ENCODE results near the gene ARSA.
"Not testable (repeated sequence)": the region's sequence is repeated elsewhere in the genome, so short reads cannot be mapped to it uniquely, and the experiment has no call there.

The ARSA gene

GRCh38 chr22:50671641-50672040 lies 43.7 kb upstream of the ARSA start:
- H3K9me3 ChIP-seq (ENCODE audit: low read length), result no peaks in the 10 kb centered on the region
- peaks cover 9 to 38% of the 10 kb centered on the region in 2 donors for H3K27me3 ChIP-seq (ENCODE audit: control insufficient read depth in 1 of 2, insufficient read depth in 2 of 2, low read length in 2 of 2)
- H3K36me3 ChIP-seq (ENCODE audit: insufficient read depth, low read length), result no peaks in the 10 kb centered on the region
- H3K9ac ChIP-seq (ENCODE audit: low read length), result no peak overlapping the region
- no peak overlapping the region for H3K4me3 ChIP-seq (ENCODE audit: low read depth in 1 of 2, low read length in 2 of 2)
- no peak overlapping the region for H3K27ac ChIP-seq (ENCODE audit: low read depth, low read length)
- no peaks in the 10 kb centered on the region for H3K4me1 ChIP-seq (ENCODE audit: insufficient read depth, low read length)

GRCh38 chr22:50670914-50671538 lies 43.1 kb upstream of the ARSA start:
- no peak overlapping the region for H3K27ac ChIP-seq (ENCODE audit: low read depth, low read length)
- no peak overlapping the region for H3K9ac ChIP-seq (ENCODE audit: low read length)
- H3K27me3 ChIP-seq (ENCODE audit: control insufficient read depth in 1 of 2, insufficient read depth in 2 of 2, low read length in 2 of 2), result peaks cover 9 to 38% of the 10 kb centered on the region in 2 donors
- no peaks in the 10 kb centered on the region for H3K9me3 ChIP-seq (ENCODE audit: low read length)
- H3K4me1 ChIP-seq (ENCODE audit: insufficient read depth, low read length), result no peaks in the 10 kb centered on the region
- no peaks in the 10 kb centered on the region for H3K36me3 ChIP-seq (ENCODE audit: insufficient read depth, low read length)
- H3K4me3 ChIP-seq (ENCODE audit: low read depth in 1 of 2, low read length in 2 of 2), result no peak overlapping the region

- Histone ChIP-seq H3K4me1 (ENCODE audit: insufficient read depth, low read length) (no peaks in the 10 kb centered on the region), H3K4me3 (ENCODE audit: low read depth in 1 of 2, low read length in 2 of 2) (no peak overlapping the region), H3K36me3 (ENCODE audit: insufficient read depth, low read length) (no peaks in the 10 kb centered on the region), H3K27me3 (ENCODE audit: control insufficient read depth in 1 of 2, insufficient read depth in 2 of 2, low read length in 2 of 2) (peaks cover 5 to 34% of the 10 kb centered on the region in 2 donors), H3K27ac (ENCODE audit: low read depth, low read length) (no peak overlapping the region), H3K9me3 (ENCODE audit: low read length) (no peaks in the 10 kb centered on the region), H3K9ac (ENCODE audit: low read length) (no peak overlapping the region)
These were observed 42.6 kb upstream of the ARSA start for GRCh38 chr22:50670513-50670912.

GRCh38 chr22:50665738-50666137 lies 37.8 kb upstream of the ARSA start:
- Histone ChIP-seq H3K36me3 (ENCODE audit: insufficient read depth, low read length) (no peaks in the 10 kb centered on the region), H3K9ac (ENCODE audit: low read length) (no peak overlapping the region), H3K4me1 (ENCODE audit: insufficient read depth, low read length) (no peaks in the 10 kb centered on the region), H3K4me3 (ENCODE audit: low read depth in 1 of 2, low read length in 2 of 2) (no peak overlapping the region), H3K27me3 (ENCODE audit: control insufficient read depth in 1 of 2, insufficient read depth in 2 of 2, low read length in 2 of 2) (no peaks in the 10 kb centered on the region), H3K27ac (ENCODE audit: low read depth, low read length) (no peak overlapping the region), H3K9me3 (ENCODE audit: low read length) (no peaks in the 10 kb centered on the region)

GRCh38 chr22:50665212-50665611 lies 37.3 kb upstream of the ARSA start:
- no peaks in the 10 kb centered on the region for H3K4me1 ChIP-seq (ENCODE audit: insufficient read depth, low read length)
- H3K9ac ChIP-seq (ENCODE audit: low read length), result no peak overlapping the region
- no peaks in the 10 kb centered on the region for H3K36me3 ChIP-seq (ENCODE audit: insufficient read depth, low read length)
- no peaks in the 10 kb centered on the region for H3K9me3 ChIP-seq (ENCODE audit: low read length)
- H3K27me3 ChIP-seq (ENCODE audit: control insufficient read depth in 1 of 2, insufficient read depth in 2 of 2, low read length in 2 of 2), result no peaks in the 10 kb centered on the region
- no peak overlapping the region for H3K27ac ChIP-seq (ENCODE audit: low read depth, low read length)
- H3K4me3 ChIP-seq (ENCODE audit: low read depth in 1 of 2, low read length in 2 of 2), result no peak overlapping the region

GRCh38 chr22:50660306-50660705 lies 32.4 kb upstream of the ARSA start:
- no peak overlapping the region for H3K4me3 ChIP-seq (ENCODE audit: low read depth in 1 of 2, low read length in 2 of 2)
- H3K9ac ChIP-seq (ENCODE audit: low read length), result no peak overlapping the region
- no peak overlapping the region for H3K27ac ChIP-seq (ENCODE audit: low read depth, low read length)
- no peaks in the 10 kb centered on the region for H3K9me3 ChIP-seq (ENCODE audit: low read length)
- H3K27me3 ChIP-seq (ENCODE audit: control insufficient read depth in 1 of 2, insufficient read depth in 2 of 2, low read length in 2 of 2), result peaks cover 0 to 8% of the 10 kb centered on the region in 2 donors
- H3K4me1 ChIP-seq (ENCODE audit: insufficient read depth, low read length), result no peaks in the 10 kb centered on the region
- H3K36me3 ChIP-seq (ENCODE audit: insufficient read depth, low read length), result no peaks in the 10 kb centered on the region

GRCh38 chr22:50659711-50660110 lies 31.8 kb upstream of the ARSA start:
- H3K27ac ChIP-seq (ENCODE audit: low read depth, low read length); H3K4me1 ChIP-seq (ENCODE audit: insufficient read depth, low read length); H3K36me3 ChIP-seq (ENCODE audit: insufficient read depth, low read length); H3K27me3 ChIP-seq (ENCODE audit: control insufficient read depth in 1 of 2, insufficient read depth in 2 of 2, low read length in 2 of 2); H3K4me3 ChIP-seq (ENCODE audit: low read depth in 1 of 2, low read length in 2 of 2); H3K9ac ChIP-seq (ENCODE audit: low read length); H3K9me3 ChIP-seq (ENCODE audit: low read length): not testable (repeated sequence)

- Histone ChIP-seq H3K27me3 (ENCODE audit: control insufficient read depth in 1 of 2, insufficient read depth in 2 of 2, low read length in 2 of 2) (peaks cover 0 to 8% of the 10 kb centered on the region in 2 donors), H3K9me3 (ENCODE audit: low read length) (no peaks in the 10 kb centered on the region), H3K36me3 (ENCODE audit: insufficient read depth, low read length) (no peaks in the 10 kb centered on the region), H3K27ac (ENCODE audit: low read depth, low read length) (no peak overlapping the region), H3K4me1 (ENCODE audit: insufficient read depth, low read length) (no peaks in the 10 kb centered on the region), H3K4me3 (ENCODE audit: low read depth in 1 of 2, low read length in 2 of 2) (no peak overlapping the region), H3K9ac (ENCODE audit: low read length) (no peak overlapping the region)
These were observed 30.0 kb upstream of the ARSA start for GRCh38 chr22:50657925-50658324.

- no peak overlapping the region for H3K27ac ChIP-seq (ENCODE audit: low read depth, low read length)
- H3K27me3 ChIP-seq (ENCODE audit: control insufficient read depth in 1 of 2, insufficient read depth in 2 of 2, low read length in 2 of 2), result peaks cover 0 to 8% of the 10 kb centered on the region in 2 donors
These were observed 28.4 kb upstream of the ARSA start for GRCh38 chr22:50656122-50657070.

GRCh38 chr22:50654664-50655063 lies 26.7 kb upstream of the ARSA start:
- not testable (repeated sequence) for H3K9me3 ChIP-seq (ENCODE audit: low read length); H3K4me3 ChIP-seq (ENCODE audit: low read depth in 1 of 2, low read length in 2 of 2); H3K36me3 ChIP-seq (ENCODE audit: insufficient read depth, low read length); H3K9ac ChIP-seq (ENCODE audit: low read length); H3K27ac ChIP-seq (ENCODE audit: low read depth, low read length); H3K4me1 ChIP-seq (ENCODE audit: insufficient read depth, low read length); H3K27me3 ChIP-seq (ENCODE audit: control insufficient read depth in 1 of 2, insufficient read depth in 2 of 2, low read length in 2 of 2)

More at GRCh38 chr22:50656122-50657070, 28.4 kb upstream of the ARSA start:
- Histone ChIP-seq H3K9ac (ENCODE audit: low read length) (no peak overlapping the region), H3K4me3 (ENCODE audit: low read depth in 1 of 2, low read length in 2 of 2) (no peak overlapping the region), H3K4me1 (ENCODE audit: insufficient read depth, low read length) (no peaks in the 10 kb centered on the region), H3K36me3 (ENCODE audit: insufficient read depth, low read length) (no peaks in the 10 kb centered on the region), H3K9me3 (ENCODE audit: low read length) (no peaks in the 10 kb centered on the region)

GRCh38 chr22:50653256-50653655 lies 25.3 kb upstream of the ARSA start:
- no peaks in the 10 kb centered on the region for H3K36me3 ChIP-seq (ENCODE audit: insufficient read depth, low read length)
- H3K4me1 ChIP-seq (ENCODE audit: insufficient read depth, low read length), result no peaks in the 10 kb centered on the region
- no peak overlapping the region for H3K4me3 ChIP-seq (ENCODE audit: low read depth in 1 of 2, low read length in 2 of 2)
- no peak overlapping the region for H3K27ac ChIP-seq (ENCODE audit: low read depth, low read length)
- no peak overlapping the region for H3K9ac ChIP-seq (ENCODE audit: low read length)
- H3K9me3 ChIP-seq (ENCODE audit: low read length), result no peaks in the 10 kb centered on the region
- peaks cover 0 to 8% of the 10 kb centered on the region in 2 donors for H3K27me3 ChIP-seq (ENCODE audit: control insufficient read depth in 1 of 2, insufficient read depth in 2 of 2, low read length in 2 of 2)

- H3K27ac ChIP-seq (ENCODE audit: low read depth, low read length); H3K4me3 ChIP-seq (ENCODE audit: low read depth in 1 of 2, low read length in 2 of 2); H3K9ac ChIP-seq (ENCODE audit: low read length); H3K36me3 ChIP-seq (ENCODE audit: insufficient read depth, low read length); H3K9me3 ChIP-seq (ENCODE audit: low read length); H3K4me1 ChIP-seq (ENCODE audit: insufficient read depth, low read length): not testable (repeated sequence)
- peaks cover 8 to 23% of the 10 kb centered on the region in 2 donors for H3K27me3 ChIP-seq (ENCODE audit: control insufficient read depth in 1 of 2, insufficient read depth in 2 of 2, low read length in 2 of 2)
These were observed 15.8 kb upstream of the ARSA start for GRCh38 chr22:50643821-50644101.

Data from muscle layer of colon (tissue), 2 donors.